Eye (tissue), 1 donor: ENCODE data around the gene ALDH2.
"Not testable (repeated sequence)": the region's sequence is repeated elsewhere in the genome, so short reads cannot be mapped to it uniquely, and the experiment has no call there.

Experiments used
- DNase-seq: peaks from one replicate; pipeline ENCODE4 v3.0.0-alpha.2; 2015

The ALDH2 gene

DNA sequence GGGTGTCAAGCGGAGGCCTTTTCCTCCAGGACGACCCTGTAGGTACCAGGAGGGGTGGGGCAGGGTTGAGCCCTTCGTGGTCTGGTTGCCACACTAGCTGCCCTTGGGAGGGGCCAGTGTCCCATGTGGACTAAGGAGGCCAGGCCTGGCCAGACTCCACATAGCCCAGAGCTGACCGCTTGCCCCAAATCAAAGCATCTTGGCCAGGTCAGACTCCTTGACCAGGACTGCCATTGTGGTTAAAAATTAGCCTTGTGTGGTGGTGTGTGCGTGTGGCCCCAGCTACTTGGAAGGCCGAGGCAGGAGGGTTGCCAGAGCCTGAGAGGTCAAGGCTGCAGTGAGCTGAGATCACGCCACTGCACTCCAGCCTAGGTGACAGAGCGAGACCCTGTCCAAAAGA, 24.8 kb downstream of the ALDH2 start:
- no peak for DNase-seq

DNA sequence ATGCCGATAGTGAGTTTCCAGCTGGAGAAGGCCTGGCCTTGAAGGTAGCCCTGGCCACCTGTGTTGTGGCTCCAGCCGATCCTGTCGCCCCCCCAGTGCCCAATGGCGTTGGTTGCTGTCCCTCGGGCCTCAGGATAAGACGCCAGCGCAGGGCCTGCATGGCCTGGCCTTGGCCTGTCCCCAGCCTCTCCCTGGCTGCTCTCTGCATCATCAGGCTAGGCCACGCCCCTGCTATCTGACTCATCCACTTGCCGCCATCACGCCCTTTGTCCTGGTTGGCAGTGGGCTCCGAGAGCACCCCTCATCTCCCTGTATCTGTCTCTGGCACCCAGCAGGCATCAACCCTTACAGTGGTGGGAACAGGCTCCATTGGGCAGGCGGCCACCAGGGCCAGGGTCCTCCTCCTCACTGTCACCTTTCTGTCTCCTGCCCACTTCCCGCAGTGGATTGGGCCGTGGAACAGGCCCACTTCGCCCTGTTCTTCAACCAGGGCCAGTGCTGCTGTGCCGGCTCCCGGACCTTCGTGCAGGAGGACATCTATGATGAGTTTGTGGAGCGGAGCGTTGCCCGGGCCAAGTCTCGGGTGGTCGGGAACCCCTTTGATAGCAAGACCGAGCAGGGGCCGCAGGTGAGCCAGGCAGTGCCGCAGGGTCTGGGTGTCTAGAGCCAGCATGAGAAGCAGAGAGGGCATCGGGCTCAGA, 25.6 kb downstream of the ALDH2 start:
- DNase-seq = no peak

DNA sequence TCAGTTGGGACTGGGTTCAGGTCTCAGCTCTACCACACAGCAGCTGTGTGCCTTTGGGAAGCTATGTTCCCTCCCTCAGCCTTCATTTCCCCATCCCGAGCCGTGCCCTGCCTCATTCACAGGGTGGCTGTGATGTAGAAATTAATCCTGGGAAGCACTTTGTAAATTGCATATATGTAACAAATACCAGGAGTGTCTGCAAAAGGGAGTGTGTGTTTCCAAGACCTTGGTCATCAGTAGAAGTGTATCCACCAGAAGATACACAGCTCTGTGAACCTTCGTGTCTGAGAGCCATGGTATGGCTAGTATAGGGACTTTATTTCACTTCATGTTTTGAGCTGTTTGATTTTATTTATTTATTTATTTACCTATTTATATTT, 26.1 kb downstream of the ALDH2 start:
- no peak for DNase-seq

DNA sequence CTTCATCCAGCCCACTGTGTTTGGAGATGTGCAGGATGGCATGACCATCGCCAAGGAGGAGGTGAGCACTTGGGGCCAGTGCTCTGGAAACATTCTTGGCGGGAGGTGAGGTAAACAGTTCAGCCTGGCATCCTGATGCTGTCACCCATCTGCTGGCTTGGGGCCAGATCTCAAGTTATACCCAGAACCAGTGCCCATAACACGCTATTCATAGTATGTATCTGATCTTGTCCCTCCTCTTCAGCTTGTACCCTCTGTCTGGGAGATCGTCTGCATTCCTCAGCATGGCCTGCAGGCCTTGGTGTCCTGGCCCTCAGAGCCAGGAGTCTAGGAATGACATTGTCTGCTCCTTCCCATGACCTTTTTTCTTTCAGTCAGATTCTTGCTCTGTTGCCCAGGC, 31.4 kb downstream of the ALDH2 start:
- DNase-seq = no peak

DNA sequence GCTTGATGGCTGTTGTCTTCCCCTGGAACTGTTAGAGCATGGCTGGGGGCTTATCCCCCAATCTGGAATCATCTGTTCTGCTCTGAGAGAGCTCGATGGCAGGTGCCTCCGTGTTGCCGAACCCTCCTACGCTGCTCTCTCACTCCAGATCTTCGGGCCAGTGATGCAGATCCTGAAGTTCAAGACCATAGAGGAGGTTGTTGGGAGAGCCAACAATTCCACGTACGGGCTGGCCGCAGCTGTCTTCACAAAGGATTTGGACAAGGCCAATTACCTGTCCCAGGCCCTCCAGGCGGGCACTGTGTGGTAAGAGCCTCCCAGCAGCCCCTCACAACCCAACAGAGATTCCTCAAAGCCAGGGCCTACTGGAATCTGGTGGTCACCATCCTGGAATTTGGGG, 33.0 kb downstream of the ALDH2 start:
- DNase-seq = no peak

DNA sequence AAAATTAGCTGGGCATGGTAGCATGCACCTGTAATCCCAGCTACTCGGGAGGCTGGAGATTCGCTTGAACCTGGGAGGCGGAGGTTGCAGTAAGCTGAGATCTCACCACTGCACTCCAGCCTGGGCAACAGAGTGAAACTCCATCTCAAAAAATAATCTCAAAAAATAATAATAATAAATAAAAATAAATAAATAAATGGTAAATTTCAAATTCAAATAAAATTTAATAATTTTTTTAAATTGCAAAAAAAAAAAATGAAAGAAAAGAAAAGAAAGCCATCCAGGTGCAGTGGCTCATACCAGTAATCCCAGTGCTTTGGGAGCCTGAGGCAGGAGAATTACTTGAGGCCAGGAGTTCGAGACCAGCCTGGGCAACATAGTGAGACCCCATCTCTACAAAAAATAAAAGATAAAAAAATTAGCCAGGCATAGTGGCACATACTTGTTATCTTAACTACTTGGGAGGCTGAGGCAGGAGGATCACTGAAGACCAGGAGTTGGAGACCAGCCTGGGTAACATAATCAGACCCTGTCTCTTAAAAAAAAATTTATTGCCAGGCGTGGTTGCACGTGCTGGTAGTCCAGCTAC, 36.4 kb downstream of the ALDH2 start:
- DNase-seq = no peak

DNA sequence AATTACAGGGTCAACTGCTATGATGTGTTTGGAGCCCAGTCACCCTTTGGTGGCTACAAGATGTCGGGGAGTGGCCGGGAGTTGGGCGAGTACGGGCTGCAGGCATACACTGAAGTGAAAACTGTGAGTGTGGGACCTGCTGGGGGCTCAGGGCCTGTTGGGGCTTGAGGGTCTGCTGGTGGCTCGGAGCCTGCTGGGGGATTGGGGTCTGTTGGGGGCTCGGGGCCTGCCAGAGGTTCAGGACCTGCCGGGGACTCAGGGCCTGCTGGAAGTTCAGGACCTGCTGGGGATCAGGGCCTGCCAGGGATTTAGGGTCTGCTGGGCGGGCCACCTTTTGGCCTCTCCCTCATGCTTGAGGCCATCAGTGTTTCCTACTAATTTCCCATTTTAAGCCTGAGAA, 37.1 kb downstream of the ALDH2 start:
- DNase-seq = no peak

DNA sequence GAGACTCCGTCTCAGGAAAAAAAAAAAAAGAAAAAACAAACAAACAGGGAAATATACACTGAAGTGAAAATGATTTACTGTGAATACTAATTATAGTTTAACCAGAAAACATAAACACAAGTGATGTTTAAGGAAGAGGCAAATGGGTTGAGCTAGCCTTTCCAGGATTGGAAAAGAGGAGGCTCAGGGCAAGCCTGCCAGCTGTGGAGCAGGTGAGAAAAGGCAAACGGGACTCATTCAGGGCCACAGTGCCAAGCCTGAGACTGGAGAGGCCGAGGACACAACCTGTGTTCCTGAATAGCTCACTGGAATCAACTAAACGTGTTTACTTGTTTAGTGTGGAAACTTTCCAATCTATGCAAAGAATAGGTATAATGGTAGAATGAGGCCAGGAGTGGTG, 39.6 kb downstream of the ALDH2 start:
- DNase-seq = no peak

DNA sequence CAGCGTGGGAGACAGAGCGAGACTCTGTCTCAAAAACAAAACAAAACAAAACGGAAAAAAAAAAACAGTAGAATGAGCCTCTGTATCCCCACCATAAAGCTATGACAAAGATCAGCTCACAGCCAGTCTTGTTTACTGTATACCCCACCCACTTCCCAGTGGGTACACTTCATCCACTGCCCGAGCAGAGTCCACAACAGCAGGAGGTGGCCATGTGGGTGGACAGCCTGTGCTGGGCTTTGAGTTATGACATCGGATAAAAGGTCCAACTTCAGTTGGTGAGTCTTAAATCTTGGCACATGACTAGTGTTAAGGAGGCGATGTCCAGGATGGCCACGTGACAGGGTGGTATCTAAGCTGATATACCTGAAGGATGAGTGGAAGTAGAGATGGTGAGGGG, 40.5 kb downstream of the ALDH2 start:
- DNase-seq = no peak

DNA sequence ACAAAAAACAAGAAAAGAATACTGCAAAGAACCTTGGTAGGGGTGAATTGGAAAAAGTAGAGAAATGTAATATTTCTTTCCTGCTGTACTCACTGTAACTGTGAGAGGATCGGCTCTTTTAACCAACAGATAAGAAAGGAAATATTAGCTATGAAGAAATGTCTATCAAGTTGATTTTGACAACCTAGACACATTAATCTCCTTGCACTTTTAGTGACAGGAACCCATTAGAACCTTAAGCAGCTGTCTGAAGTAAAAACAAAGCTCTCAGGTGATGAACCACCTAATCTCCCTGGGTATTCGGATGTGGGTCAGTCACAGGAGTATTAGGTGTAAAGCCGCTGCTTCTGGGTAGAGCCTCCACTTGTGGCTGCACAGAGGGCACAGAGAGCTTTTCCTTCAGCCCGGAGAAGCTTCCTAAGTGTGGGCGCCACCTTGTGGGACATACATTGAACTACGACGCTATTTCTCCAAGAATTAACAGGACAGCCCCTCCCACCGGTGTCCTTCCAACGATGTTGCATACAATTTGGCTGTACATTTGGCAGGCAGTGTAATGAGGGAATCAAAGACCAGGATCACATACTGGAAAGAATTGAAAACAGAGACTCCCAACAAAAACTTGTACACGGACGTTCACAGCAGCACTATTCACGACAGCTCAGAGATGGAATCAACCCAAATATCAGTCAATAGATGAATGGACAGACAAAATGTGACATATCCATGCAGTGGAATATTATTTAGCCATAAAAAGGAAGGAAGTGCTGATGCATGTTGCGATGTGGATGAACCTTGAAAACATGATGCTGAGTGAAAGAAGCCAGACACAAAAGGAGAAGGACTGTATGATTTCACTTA, 46.4 kb downstream of the ALDH2 start:
- DNase-seq = peak; percentile 92

DNA sequence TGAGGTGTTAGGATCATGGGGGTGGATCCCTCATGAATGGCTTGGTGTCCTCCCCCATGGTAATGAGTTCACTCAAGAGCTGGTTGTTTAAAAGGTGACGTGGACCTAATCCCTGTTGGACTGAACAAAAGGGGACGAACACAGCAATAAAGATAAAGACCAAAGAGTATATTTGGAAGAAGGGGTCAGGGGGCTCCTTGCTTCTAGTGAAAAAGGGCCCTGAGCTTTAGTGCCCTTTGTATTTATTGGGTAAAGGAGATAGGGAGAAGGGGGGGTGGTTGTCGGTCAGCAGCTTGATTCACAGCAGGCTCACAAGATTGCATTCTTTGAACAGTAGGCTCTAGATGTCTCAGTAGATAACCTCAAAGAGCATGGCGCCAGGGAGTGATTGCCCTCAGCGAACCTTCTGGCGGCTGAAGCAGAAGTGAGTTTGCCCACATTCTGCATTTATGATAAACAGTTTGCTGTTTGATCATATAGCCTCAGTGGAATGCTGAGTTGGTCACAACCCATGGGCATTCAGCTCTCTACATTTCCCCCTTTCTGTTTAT, 49.4 kb downstream of the ALDH2 start:
- no peak for DNase-seq

DNA sequence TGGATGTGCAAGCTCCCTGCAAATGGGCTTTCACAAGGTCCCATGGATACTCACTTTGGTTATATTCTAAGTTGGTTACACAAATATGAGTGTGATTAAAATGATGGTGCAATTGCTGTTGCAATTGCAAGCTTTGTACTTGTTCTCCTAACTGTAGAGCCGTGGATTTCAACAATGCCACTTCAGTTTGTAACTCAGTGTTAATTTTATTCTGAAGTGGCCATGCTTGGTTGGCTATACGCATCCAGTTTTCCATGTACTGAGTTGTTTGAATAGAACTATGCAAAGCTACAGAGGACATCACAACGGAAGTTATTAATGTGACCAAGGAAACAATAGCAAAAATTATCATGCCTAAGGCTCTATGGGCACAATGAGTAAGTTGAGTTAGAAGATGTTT, 50.2 kb downstream of the ALDH2 start:
- DNase-seq = not testable (repeated sequence)

DNA sequence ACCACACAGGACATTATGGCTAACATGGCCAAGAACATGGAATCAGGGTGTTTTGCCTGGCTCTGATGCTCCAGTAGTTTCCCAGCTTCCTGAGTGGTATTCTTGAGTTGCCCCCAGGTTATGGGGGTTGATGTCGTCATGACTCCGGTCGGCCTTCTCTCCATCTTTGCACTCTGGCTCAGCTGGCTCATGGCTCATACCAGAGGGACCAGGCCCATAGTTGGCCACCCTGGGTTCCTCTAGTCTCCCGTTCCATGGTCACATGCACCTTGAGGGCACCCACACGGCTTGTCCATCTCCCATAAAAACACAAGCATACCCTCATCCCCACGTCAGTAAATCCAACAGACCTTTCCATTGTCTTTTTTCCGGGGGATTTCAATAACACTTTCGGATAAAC, 51.6 kb downstream of the ALDH2 start:
- no peak for DNase-seq

DNA sequence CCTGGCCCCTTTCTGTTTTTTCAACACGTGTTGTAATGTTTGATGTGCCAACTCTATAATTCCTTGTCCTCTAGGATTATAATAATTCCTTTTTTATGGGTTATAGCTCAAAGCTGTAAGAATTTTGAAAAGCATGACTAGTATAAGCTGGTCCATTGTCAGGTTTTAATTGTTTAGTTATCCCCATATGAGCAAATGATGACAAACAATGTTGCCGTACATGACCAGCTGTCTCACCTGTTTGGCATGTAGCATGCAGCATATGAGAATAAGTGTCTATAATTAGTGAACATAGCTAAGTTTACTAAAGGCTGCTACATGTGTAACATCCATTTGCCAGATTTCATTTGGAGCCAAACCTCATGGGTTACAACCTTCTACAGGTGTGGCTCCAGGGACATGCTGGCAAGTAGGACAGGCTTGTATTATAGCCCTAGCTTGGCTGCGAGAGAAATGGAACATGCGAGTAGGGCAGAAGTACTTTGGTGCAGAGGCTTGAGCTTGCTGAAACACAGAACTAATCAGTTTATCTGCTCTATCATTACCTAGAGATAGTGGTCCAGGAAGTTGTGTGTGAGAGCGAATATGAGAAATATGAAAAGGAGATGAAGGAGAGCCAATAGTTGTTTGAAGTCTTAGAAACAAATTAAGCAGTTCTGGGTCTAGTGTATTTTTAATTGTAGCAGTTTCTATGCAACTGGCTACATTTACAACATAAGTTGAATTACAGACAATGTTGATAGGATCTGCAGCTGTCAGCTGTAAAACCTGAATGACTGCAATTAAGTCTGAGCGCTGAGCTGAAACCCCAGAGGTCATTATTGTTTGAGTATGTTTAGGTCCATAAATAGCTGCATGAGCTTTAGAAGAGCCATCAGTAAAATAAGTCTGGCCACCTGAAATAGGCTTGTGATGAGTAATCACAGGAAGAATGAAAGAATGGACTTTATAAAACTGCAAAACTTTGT, 52.7 kb downstream of the ALDH2 start:
- DNase-seq = no peak

DNA sequence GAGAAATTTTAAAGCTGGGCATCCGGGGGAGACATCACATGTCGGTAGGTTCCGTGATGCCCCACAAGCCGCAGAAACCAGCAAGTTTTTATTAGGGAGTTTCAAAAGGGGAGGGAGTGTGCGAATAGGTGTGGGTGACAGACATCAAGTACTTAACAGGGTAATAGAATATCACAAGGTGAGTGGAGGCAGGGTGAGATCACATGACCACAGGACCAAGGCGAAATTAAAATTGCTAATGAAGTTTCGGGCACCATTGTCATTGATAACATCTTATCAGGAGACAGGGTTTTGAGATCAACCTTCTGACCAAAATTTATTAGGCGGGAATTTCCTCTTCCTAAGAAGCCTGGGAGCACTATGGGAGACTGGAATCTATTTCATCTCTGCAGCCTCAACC, 54.1 kb downstream of the ALDH2 start:
- not testable (repeated sequence) for DNase-seq

DNA sequence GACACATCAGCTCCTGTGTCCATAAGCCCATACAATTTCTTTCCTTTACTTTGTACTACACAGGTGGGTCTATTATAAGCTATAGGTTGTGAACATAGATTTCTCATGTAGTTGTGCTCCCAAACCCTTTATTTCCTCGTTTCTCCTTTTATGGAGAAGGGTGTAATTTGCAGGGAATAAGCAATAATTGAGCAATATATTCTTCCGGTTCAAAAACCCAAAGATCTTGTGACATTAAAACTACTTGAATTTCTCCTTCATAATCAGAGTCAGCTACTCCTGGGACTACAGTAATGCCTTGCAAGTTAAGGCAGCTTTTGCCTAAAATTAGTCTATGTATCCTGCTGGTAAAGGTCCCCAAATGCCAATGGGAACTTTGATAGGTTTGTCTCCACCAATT, 56.2 kb downstream of the ALDH2 start:
- DNase-seq = no peak

DNA sequence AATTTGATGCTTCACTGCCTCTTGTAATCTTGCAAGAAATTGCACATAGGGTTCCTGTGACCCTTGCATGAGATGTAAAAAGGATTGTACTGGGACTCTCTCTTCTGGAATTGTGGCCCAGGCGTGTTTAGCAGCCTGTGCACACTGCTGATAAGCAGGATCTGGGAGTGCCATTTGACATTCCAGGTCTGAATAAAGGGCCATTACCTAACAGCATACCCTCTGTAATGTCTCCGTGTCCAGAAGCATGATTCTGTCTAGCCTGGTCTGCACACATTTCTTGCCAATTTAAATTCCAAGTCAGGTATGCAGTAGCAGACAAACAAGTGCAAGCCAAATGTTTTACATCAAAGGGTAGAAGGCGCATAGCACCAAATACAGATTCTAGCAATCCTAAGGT, 57.2 kb downstream of the ALDH2 start:
- no peak for DNase-seq

DNA sequence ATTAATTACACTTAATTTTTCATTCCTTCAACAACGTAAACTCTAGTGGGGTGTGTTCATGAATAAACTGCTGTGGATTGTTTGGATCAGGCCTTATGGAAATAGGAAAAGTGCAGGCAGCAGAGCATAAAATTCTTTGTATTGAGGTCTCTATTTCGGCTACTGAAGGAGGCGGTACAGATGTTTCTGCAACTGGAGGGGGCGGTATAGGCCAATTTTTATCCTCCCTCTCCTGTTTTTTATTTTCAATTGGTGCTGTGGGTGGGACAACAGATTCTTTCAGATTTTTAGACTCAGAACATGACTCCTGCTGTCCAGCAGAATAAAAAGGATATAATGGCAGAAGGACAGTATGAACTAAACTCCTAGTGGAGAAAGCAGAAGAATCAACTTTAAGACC, 57.6 kb downstream of the ALDH2 start:
- not testable (repeated sequence) for DNase-seq

DNA sequence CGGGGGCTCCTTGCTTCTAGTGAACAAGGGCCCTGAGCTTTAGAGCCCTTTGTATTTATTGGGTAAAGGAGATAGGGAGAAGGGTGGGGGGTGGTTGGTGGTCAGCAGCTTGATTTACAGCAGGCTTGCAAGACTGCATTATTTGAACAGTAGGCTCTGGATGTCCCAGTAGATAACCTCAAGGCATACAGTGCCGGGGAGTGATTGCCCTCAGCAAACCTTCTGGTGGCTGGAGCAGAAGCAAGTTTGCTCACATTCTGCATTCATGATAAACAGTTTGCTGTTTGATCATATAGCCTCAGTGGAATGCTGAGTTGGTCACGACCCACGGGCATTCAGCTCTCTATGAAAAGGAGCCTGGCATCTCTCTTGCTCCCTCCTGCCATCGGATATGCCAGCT, 58.8 kb downstream of the ALDH2 start:
- no peak for DNase-seq

DNA sequence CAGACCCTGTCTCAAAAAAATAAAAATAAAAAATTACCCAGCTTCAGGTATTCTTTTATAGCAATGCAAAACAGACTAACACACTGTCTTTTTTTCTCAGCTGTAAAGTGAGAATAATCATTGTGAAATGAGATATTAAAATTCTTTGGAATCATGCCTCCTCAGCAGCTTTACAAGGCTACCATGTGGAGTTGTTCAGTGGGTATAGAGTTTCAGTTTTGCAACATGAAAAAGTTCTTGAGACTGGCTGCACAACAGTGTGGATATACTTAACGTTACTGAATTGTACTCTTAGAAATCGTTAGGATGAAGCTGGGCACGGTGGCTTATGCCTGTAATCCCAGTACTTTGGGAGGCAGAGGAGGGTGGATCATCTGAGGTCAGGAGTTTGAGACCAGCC, 59.6 kb downstream of the ALDH2 start:
- DNase-seq = no peak

DNA sequence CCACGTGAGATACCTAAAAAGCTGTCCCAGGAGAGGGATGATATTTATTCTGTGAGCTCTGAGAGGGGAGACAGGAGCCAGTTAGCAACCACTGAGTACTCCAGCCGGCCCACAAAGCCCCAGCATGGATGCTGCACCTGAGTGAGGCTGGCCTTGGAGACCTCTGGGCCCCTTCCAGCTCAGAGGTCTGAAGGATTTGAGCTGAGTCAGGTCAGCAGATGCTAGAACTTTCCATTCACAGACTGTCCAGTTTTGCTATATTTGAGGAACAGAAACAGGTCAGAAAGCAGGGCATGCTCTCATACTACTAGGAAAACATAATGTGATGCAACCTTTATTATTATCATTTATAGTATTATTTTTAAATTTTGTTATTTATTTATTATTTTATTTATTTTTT, 60.3 kb downstream of the ALDH2 start:
- no peak for DNase-seq

DNA sequence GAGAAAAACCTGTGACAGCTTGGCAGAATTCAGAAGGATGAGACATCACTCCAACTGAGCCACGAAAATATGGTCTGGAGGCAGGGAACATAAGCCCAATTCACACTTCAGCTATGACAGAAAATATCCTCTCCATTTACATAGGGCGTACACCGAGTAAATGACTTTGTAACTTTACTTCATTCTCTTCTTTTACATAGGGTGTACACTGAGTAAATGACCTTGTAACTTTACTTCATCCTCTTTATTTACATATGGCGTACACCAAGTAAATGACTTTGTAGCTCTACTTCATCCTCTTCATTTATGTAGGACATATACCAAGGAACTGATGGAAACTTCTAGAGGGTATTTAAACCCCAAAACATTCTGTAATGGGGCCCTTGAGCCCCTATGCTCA, 61.2 kb downstream of the ALDH2 start:
- DNase-seq = no peak
